GM23338 (cell line): ENCODE data around the gene PPCS.

Experiments used
- CREB1 ChIP-seq: fragments of 250-450 bp; sonication (Bioruptor Pico); IDR thresholded peaks from 2 replicates; pipeline ENCODE4 v1.5.0; 2020; ENCODE audit warnings: low read depth, mild to moderate bottlenecking, moderate library complexity
- EZH2 ChIP-seq: fragments of 200-600 bp; sonication (generic); IDR thresholded peaks from one replicate; pipeline ENCODE4 v1.8.0; 2017; ENCODE audit warnings: antibody characterized with exemption, mild to moderate bottlenecking, low read depth; ENCODE audit not compliant: unreplicated experiment
- EZH2phosphoT487 ChIP-seq: fragments of 200-600 bp; sonication (generic); IDR thresholded peaks from one replicate; pipeline ENCODE4 v1.8.1; 2018; ENCODE audit warnings: antibody characterized with exemption; ENCODE audit not compliant: unreplicated experiment
- JUNB ChIP-seq: IDR thresholded peaks from one replicate; pipeline ENCODE4 v1.6.1; 2016; ENCODE audit warnings: antibody characterized with exemption; ENCODE audit not compliant: unreplicated experiment
- NANOG ChIP-seq: IDR thresholded peaks from 2 replicates; pipeline ENCODE4 v1.6.1; 2016; ENCODE audit warnings: antibody characterized with exemption, borderline replicate concordance
- POLR2AphosphoS5 ChIP-seq: IDR thresholded peaks from 2 replicates; pipeline ENCODE4 v1.6.1; 2016; ENCODE audit warnings: antibody characterized with exemption, low read depth
- STAT1 ChIP-seq: IDR thresholded peaks from one replicate; pipeline ENCODE4 v1.6.1; 2016; ENCODE audit warnings: antibody characterized with exemption; ENCODE audit not compliant: unreplicated experiment
- ZNF114 ChIP-seq: fragments of 250-450 bp; sonication (Bioruptor Pico); IDR thresholded peaks from 2 replicates; pipeline ENCODE4 v1.5.0; 2020; ENCODE audit warnings: mild to moderate bottlenecking, moderate library complexity
- ZNF331 ChIP-seq: fragments of 250-450 bp; sonication (Bioruptor Pico); IDR thresholded peaks from 2 replicates; pipeline ENCODE4 v1.5.0; 2020; ENCODE audit warnings: low read depth, mild to moderate bottlenecking, moderate library complexity
- TF ChIP-seq, protein P1 (sequence below), 2 experiments: fragments of 200-600 bp in 1 of 2; sonication (generic) in 1 of 2; conservative IDR thresholded peaks; 2 replicates each; pipeline versions ENCODE4 v1.5.1 to v1.6.1; 2016 to 2017; ENCODE audit warnings: antibody characterized with exemption in 2 of 2, low read depth in 2 of 2, mild to moderate bottlenecking in 2 of 2, moderate library complexity in 1 of 2
- TF ChIP-seq, protein P2 (sequence below): IDR thresholded peaks from one replicate; pipeline ENCODE4 v1.6.1; 2018; ENCODE audit warnings: antibody characterized with exemption; ENCODE audit not compliant: unreplicated experiment
- TF ChIP-seq, protein P3 (sequence below): IDR thresholded peaks from 2 replicates; pipeline ENCODE4 v1.6.1; 2016; ENCODE audit warnings: antibody characterized with exemption
- TF ChIP-seq, protein P4 (sequence below): fragments of 250-450 bp; sonication (Bioruptor Pico); IDR thresholded peaks from 2 replicates; pipeline ENCODE4 v1.5.0; 2020; ENCODE audit warnings: mild to moderate bottlenecking, moderate library complexity

DNA sequence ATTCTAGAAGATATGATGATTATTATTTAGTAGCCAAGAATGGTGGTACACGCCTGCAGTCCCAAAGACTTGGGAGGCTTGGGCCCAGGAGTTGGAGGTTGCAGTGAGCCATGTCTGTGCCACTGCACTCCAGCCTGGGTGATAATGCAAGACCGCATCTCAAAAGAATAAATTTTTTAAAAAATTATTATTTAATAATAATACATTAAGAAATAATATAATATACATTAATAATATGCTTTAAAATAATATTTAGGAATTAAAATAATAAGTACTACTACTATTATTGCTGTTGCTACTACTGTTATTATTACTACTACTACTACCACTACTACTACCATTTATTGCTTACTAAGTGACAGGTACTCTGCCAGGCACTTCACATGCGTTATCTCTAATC is 33.9 kb downstream of the PPCS start:
- TF ChIP-seq, protein P1, sequence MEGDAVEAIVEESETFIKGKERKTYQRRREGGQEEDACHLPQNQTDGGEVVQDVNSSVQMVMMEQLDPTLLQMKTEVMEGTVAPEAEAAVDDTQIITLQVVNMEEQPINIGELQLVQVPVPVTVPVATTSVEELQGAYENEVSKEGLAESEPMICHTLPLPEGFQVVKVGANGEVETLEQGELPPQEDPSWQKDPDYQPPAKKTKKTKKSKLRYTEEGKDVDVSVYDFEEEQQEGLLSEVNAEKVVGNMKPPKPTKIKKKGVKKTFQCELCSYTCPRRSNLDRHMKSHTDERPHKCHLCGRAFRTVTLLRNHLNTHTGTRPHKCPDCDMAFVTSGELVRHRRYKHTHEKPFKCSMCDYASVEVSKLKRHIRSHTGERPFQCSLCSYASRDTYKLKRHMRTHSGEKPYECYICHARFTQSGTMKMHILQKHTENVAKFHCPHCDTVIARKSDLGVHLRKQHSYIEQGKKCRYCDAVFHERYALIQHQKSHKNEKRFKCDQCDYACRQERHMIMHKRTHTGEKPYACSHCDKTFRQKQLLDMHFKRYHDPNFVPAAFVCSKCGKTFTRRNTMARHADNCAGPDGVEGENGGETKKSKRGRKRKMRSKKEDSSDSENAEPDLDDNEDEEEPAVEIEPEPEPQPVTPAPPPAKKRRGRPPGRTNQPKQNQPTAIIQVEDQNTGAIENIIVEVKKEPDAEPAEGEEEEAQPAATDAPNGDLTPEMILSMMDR (conservative IDR thresholded peaks at IDR 0.05; ENCODE audit: low read depth in 2 of 2), result no peak
- TF ChIP-seq, protein P2, sequence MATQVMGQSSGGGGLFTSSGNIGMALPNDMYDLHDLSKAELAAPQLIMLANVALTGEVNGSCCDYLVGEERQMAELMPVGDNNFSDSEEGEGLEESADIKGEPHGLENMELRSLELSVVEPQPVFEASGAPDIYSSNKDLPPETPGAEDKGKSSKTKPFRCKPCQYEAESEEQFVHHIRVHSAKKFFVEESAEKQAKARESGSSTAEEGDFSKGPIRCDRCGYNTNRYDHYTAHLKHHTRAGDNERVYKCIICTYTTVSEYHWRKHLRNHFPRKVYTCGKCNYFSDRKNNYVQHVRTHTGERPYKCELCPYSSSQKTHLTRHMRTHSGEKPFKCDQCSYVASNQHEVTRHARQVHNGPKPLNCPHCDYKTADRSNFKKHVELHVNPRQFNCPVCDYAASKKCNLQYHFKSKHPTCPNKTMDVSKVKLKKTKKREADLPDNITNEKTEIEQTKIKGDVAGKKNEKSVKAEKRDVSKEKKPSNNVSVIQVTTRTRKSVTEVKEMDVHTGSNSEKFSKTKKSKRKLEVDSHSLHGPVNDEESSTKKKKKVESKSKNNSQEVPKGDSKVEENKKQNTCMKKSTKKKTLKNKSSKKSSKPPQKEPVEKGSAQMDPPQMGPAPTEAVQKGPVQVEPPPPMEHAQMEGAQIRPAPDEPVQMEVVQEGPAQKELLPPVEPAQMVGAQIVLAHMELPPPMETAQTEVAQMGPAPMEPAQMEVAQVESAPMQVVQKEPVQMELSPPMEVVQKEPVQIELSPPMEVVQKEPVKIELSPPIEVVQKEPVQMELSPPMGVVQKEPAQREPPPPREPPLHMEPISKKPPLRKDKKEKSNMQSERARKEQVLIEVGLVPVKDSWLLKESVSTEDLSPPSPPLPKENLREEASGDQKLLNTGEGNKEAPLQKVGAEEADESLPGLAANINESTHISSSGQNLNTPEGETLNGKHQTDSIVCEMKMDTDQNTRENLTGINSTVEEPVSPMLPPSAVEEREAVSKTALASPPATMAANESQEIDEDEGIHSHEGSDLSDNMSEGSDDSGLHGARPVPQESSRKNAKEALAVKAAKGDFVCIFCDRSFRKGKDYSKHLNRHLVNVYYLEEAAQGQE, result no peak
- TF ChIP-seq EZH2 (no peak), EZH2phosphoT487 (no peak), POLR2AphosphoS5 (no peak), STAT1 (no peak), CREB1 (CRISPR knock-in tag) (no peak), JUNB (no peak), NANOG (no peak), ZNF114 (no peak), ZNF331 (CRISPR knock-in tag) (no peak)
- TF ChIP-seq, protein P3, sequence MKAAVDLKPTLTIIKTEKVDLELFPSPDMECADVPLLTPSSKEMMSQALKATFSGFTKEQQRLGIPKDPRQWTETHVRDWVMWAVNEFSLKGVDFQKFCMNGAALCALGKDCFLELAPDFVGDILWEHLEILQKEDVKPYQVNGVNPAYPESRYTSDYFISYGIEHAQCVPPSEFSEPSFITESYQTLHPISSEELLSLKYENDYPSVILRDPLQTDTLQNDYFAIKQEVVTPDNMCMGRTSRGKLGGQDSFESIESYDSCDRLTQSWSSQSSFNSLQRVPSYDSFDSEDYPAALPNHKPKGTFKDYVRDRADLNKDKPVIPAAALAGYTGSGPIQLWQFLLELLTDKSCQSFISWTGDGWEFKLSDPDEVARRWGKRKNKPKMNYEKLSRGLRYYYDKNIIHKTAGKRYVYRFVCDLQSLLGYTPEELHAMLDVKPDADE, result no peak
- TF ChIP-seq, protein P4, sequence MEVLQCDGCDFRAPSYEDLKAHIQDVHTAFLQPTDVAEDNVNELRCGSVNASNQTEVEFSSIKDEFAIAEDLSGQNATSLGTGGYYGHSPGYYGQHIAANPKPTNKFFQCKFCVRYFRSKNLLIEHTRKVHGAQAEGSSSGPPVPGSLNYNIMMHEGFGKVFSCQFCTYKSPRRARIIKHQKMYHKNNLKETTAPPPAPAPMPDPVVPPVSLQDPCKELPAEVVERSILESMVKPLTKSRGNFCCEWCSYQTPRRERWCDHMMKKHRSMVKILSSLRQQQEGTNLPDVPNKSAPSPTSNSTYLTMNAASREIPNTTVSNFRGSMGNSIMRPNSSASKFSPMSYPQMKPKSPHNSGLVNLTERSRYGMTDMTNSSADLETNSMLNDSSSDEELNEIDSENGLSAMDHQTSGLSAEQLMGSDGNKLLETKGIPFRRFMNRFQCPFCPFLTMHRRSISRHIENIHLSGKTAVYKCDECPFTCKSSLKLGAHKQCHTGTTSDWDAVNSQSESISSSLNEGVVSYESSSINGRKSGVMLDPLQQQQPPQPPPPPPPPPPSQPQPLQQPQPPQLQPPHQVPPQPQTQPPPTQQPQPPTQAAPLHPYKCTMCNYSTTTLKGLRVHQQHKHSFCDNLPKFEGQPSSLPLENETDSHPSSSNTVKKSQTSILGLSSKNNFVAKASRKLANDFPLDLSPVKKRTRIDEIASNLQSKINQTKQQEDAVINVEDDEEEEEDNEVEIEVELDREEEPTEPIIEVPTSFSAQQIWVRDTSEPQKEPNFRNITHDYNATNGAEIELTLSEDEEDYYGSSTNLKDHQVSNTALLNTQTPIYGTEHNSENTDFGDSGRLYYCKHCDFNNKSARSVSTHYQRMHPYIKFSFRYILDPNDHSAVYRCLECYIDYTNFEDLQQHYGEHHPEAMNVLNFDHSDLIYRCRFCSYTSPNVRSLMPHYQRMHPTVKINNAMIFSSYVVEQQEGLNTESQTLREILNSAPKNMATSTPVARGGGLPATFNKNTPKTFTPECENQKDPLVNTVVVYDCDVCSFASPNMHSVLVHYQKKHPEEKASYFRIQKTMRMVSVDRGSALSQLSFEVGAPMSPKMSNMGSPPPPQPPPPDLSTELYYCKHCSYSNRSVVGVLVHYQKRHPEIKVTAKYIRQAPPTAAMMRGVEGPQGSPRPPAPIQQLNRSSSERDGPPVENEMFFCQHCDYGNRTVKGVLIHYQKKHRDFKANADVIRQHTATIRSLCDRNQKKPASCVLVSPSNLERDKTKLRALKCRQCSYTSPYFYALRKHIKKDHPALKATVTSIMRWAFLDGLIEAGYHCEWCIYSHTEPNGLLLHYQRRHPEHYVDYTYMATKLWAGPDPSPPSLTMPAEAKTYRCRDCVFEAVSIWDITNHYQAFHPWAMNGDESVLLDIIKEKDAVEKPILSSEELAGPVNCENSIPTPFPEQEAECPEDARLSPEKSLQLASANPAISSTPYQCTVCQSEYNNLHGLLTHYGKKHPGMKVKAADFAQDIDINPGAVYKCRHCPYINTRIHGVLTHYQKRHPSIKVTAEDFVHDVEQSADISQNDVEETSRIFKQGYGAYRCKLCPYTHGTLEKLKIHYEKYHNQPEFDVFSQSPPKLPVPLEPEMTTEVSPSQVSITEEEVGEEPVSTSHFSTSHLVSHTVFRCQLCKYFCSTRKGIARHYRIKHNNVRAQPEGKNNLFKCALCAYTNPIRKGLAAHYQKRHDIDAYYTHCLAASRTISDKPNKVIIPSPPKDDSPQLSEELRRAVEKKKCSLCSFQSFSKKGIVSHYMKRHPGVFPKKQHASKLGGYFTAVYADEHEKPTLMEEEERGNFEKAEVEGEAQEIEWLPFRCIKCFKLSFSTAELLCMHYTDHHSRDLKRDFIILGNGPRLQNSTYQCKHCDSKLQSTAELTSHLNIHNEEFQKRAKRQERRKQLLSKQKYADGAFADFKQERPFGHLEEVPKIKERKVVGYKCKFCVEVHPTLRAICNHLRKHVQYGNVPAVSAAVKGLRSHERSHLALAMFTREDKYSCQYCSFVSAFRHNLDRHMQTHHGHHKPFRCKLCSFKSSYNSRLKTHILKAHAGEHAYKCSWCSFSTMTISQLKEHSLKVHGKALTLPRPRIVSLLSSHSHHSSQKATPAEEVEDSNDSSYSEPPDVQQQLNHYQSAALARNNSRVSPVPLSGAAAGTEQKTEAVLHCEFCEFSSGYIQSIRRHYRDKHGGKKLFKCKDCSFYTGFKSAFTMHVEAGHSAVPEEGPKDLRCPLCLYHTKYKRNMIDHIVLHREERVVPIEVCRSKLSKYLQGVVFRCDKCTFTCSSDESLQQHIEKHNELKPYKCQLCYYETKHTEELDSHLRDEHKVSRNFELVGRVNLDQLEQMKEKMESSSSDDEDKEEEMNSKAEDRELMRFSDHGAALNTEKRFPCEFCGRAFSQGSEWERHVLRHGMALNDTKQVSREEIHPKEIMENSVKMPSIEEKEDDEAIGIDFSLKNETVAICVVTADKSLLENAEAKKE, result no peak
